Gastrocnemius medialis (tissue), 4 donors: Measurements from ENCODE around the gene CTBP1. TPM values are rescaled to one million over a fixed set of nuclear protein-coding genes. Genes with fewer than 3 reads are reported as not detected.

Experiments
- ATAC-seq, 2 donors: fragments of 150-250 bp; one replicate each; pipeline ENCODE4 v1.9.1; 2016
- DNase-seq, 2 donors: peaks; one replicate each; pipeline ENCODE4 v3.0.0-alpha.2; 2019
- H3K27ac ChIP-seq, 4 donors: fragments of 200-600 bp; sonication (generic); 1 replicate in 1 of 4; 2 replicates in 3 of 4; pipeline ENCODE4 v1.5.1; 2016 to 2018; ENCODE audit warnings: mild to moderate bottlenecking in 2 of 4, moderate library complexity in 1 of 4
- H3K27me3 ChIP-seq, 3 donors: fragments of 200-600 bp; sonication (generic) in 2 of 3; 1 replicate in 1 of 3; 2 replicates in 2 of 3; pipeline versions ENCODE4 v1.5.1 to v1.6.0; 2016 to 2019; ENCODE audit warnings: mild to moderate bottlenecking in 1 of 3, moderate library complexity in 1 of 3
- H3K36me3 ChIP-seq, 2 donors: fragments of 200-600 bp; sonication (generic) in 1 of 2; one replicate each; pipeline ENCODE4 v1.5.1; 2017 to 2018
- H3K4me1 ChIP-seq, 2 donors: fragments of 200-600 bp; sonication (generic) in 1 of 2; one replicate each; pipeline ENCODE4 v1.5.1; 2016 to 2017; ENCODE audit warnings: mild to moderate bottlenecking in 2 of 2
- H3K4me3 ChIP-seq, 4 donors: fragments of 200-600 bp; sonication (generic) in 3 of 4; 1 replicate in 1 of 4; 2 replicates in 3 of 4; pipeline ENCODE4 v1.5.1; 2016 to 2019; ENCODE audit warnings: mild to moderate bottlenecking in 2 of 4
- H3K9me3 ChIP-seq, 3 donors: fragments of 200-600 bp; sonication (generic) in 2 of 3; 1 replicate in 1 of 3; 2 replicates in 2 of 3; pipeline ENCODE4 v1.5.1; 2016 to 2019
- CTCF ChIP-seq, 5 experiments: fragments of 450-650 bp in 3 of 5; fragments of 200-600 bp in 2 of 5; sonication (generic) in 2 of 5; IDR thresholded peaks in 4 of 5; conservative IDR thresholded peaks in 1 of 5; 1 replicate in 4 of 5; 2 replicates in 1 of 5; pipeline ENCODE4 v1.5.1; 2016 to 2019; ENCODE audit warnings: antibody characterized with exemption in 5 of 5, mild to moderate bottlenecking in 3 of 5, moderate library complexity in 3 of 5
- POLR2A ChIP-seq, 2 donors: fragments of 450-650 bp; IDR thresholded peaks; one replicate each; pipeline ENCODE4 v1.6.1; 2017; ENCODE audit warnings: antibody characterized with exemption in 2 of 2, mild to moderate bottlenecking in 2 of 2, moderate library complexity in 2 of 2
- in situ Hi-C, 4 donors: fragments of 200-750 bp; cut with MboI; loops; one replicate each; pipeline versions ENCODE4 v1.15.0 to v1.8.0; 2017; ENCODE audit warnings: low sequenced_read_pairs in 4 of 4
- intact Hi-C: fragments of 100-400 bp; cut with DNase I; formaldehyde crosslinking; loops from one replicate; pipeline ENCODE4 v1.15.1; 2023; ENCODE audit warnings: low total_unique reads
- total RNA-seq, 4 donors: library from RNA; depleted of rRNA; stranded (reverse); fragments of >200 nt; gene quantifications; one replicate each; pipeline versions ENCODE4 v1.1.0 to v1.2.3, GENCODE V29; 2016

Gene CTBP1
- total RNA-seq, 4 donors from 2014 or later: 126 to 224 (median 169) TPM

- no peaks in the 10 kb centered on the region for H3K27me3 ChIP-seq
- ATAC-seq (no peak), DNase-seq (no peak)
- intact Hi-C loops: no loop called here
- H3K36me3 ChIP-seq: no peaks in the 10 kb centered on the region
- H3K4me3 ChIP-seq: no peak overlapping the region
- H3K9me3 ChIP-seq: no peaks in the 10 kb centered on the region
- no peak overlapping the region for H3K27ac ChIP-seq
- in situ Hi-C loops: no loop called here
- no peak for TF ChIP-seq POLR2A (IDR thresholded peaks at IDR 0.05)
- no peak for TF ChIP-seq CTCF (IDR thresholded peaks at IDR 0.05 in 4 of 5, conservative IDR thresholded peaks at IDR 0.05 in 1 of 5)
- peaks cover 44 to 58% of the 10 kb centered on the region in 2 donors for H3K4me1 ChIP-seq
Observed at GRCh38 chr4:1296324-1297022, 47.5 kb upstream of the CTBP1 start.

- intact Hi-C loops: no loop called here
- DNase-seq (no peak), ATAC-seq (no peak)
- no peaks in the 10 kb centered on the region for H3K27me3 ChIP-seq
- H3K27ac ChIP-seq: peak overlapping the region in 1 of 4 donors; percentile 34
- H3K4me1 ChIP-seq: peaks cover 46 to 58% of the 10 kb centered on the region in 2 donors
- in situ Hi-C loops: no loop called here
- TF ChIP-seq CTCF (IDR thresholded peaks at IDR 0.05 in 4 of 5, conservative IDR thresholded peaks at IDR 0.05 in 1 of 5) (no peak), POLR2A (IDR thresholded peaks at IDR 0.05) (no peak)
- no peak overlapping the region for H3K4me3 ChIP-seq
- no peaks in the 10 kb centered on the region for H3K9me3 ChIP-seq
- H3K36me3 ChIP-seq: no peaks in the 10 kb centered on the region
Observed at GRCh38 chr4:1295405-1296055, 46.6 kb upstream of the CTBP1 start.

- TF ChIP-seq POLR2A (IDR thresholded peaks at IDR 0.05): no peak
- no peak for TF ChIP-seq CTCF (IDR thresholded peaks at IDR 0.05 in 4 of 5, conservative IDR thresholded peaks at IDR 0.05 in 1 of 5)
- Histone ChIP-seq H3K4me1 (peaks cover 46 to 51% of the 10 kb centered on the region in 2 donors), H3K36me3 (no peaks in the 10 kb centered on the region), H3K4me3 (no peak overlapping the region), H3K27me3 (no peaks in the 10 kb centered on the region), H3K9me3 (no peaks in the 10 kb centered on the region), H3K27ac (peak overlapping the region in 1 of 4 donors; percentile 34)
- DNase-seq (no peak), ATAC-seq (no peak)
- intact Hi-C loops (no loop called here), in situ Hi-C loops (loop anchor here in 1 of 4 donors (5.0 kb wide), 1 partner anchor 43 kb away; no protein-coding TSS in a partner anchor)
Observed at GRCh38 chr4:1294891-1295290, 46.0 kb upstream of the CTBP1 start.

- DNase-seq: no peak
- intact Hi-C loops: no loop called here
- Histone ChIP-seq H3K27me3 (no peaks in the 10 kb centered on the region), H3K4me1 (peaks cover 46 to 48% of the 10 kb centered on the region in 2 donors), H3K4me3 (no peak overlapping the region), H3K36me3 (no peaks in the 10 kb centered on the region), H3K9me3 (no peaks in the 10 kb centered on the region), H3K27ac (peak overlapping the region in 3 of 4 donors; percentile 7 to 50 (median 38))
- no peak for TF ChIP-seq POLR2A (IDR thresholded peaks at IDR 0.05)
- TF ChIP-seq CTCF (IDR thresholded peaks at IDR 0.05 in 4 of 5, conservative IDR thresholded peaks at IDR 0.05 in 1 of 5): no peak
- in situ Hi-C loops: loop anchor here in 1 of 4 donors (5.0 kb wide), 1 partner anchor 42 kb away; no protein-coding TSS in a partner anchor
- ATAC-seq: no peak
Observed at GRCh38 chr4:1294424-1294823, 45.5 kb upstream of the CTBP1 start.
